ENCODE results near the gene CLDN9. TPM values are rescaled to one million over a fixed set of nuclear protein-coding genes. Genes with fewer than 3 reads are reported as not detected.

The CLDN9 gene
- total RNA-seq, 1 donor from 2014 or later = not detected

DNA sequence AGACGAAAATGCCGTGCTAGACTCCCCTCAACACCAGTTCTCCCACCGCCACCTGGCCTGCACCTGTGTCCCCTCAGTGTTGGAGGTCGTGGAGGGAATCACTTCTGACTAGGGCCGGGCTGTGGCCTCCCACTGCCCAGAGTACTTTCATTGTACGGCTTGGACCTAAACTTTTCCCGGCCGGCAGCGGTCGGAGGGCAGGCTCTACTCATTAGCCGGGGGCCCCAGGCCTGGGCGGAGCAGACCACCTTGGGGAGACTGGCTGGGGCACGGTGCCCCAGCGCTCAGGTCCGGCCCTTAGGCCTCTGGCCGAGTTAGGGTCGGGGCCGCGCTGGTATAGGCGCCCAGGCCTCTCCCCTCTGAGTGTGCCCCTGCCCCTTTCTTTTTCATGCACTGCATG lies 4.6 kb downstream of the CLDN9 start:
- H3K4me1 Mint-ChIP-seq = peaks cover 24% of the 10 kb centered on the region
- peaks cover 81% of the 10 kb centered on the region for H3K27me3 Mint-ChIP-seq (ENCODE audit: low read depth)
- no peak for DNase-seq (ENCODE audit: low read depth, low spot score)
- H3K27ac Mint-ChIP-seq (ENCODE audit: unreplicated experiment) = no peak overlapping the region
- TF ChIP-seq, protein P1, sequence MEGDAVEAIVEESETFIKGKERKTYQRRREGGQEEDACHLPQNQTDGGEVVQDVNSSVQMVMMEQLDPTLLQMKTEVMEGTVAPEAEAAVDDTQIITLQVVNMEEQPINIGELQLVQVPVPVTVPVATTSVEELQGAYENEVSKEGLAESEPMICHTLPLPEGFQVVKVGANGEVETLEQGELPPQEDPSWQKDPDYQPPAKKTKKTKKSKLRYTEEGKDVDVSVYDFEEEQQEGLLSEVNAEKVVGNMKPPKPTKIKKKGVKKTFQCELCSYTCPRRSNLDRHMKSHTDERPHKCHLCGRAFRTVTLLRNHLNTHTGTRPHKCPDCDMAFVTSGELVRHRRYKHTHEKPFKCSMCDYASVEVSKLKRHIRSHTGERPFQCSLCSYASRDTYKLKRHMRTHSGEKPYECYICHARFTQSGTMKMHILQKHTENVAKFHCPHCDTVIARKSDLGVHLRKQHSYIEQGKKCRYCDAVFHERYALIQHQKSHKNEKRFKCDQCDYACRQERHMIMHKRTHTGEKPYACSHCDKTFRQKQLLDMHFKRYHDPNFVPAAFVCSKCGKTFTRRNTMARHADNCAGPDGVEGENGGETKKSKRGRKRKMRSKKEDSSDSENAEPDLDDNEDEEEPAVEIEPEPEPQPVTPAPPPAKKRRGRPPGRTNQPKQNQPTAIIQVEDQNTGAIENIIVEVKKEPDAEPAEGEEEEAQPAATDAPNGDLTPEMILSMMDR (conservative IDR thresholded peaks at IDR 0.05) = no peak
- H3K4me3 Mint-ChIP-seq = no peak overlapping the region
- no peaks in the 10 kb centered on the region for H3K9me3 Mint-ChIP-seq
- H3K36me3 Mint-ChIP-seq (ENCODE audit: low read depth) = no peaks in the 10 kb centered on the region

DNA sequence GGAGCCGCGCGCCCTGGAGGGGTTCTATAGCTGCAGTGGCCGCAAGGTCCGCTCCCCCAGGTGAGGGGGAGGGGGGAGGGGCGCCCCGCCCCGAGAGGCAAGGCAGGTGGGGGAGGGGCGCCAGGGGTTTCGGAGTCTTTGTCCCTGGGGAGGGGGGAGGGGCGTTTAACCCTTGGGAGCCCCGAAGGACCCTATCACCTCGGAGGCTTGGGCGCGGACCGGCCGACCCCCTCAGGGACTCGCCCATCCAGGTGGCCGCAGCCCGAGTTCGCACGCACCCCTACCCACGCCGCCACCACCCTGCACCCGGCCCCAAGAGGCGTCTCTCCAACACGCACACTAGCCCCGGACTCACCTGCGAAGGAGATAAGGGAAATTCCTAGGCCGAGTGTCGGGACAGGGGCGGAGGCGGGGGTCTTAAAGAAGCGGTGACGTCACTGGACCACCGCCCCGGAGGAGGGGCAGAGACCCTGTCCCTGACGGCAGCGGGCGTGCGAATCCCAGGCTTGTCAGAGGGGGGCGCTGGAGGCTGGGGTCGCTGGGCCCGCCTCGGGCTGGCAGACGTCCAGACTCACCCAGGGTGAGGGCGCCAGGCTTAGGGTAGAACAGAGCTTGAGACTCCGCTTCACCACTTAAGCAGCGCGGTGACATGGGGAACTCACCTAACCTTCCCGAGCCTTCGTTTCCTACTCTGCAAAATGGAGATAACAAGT lies 5.2 kb downstream of the CLDN9 start, which contains the start of gene CLDN6:
Gene CLDN6, minus strand, starts transcription at position 390 of the 713 bp plus-strand sequence. CDS start 2,162 bp downstream, outside the sequence.
- H3K4me1 Mint-ChIP-seq = peaks cover 30% of the 10 kb centered on the region
- peaks cover 75% of the 10 kb centered on the region for H3K27me3 Mint-ChIP-seq (ENCODE audit: low read depth)
- TF ChIP-seq, protein P1 (conservative IDR thresholded peaks at IDR 0.05) = peak; percentile 69

DNA sequence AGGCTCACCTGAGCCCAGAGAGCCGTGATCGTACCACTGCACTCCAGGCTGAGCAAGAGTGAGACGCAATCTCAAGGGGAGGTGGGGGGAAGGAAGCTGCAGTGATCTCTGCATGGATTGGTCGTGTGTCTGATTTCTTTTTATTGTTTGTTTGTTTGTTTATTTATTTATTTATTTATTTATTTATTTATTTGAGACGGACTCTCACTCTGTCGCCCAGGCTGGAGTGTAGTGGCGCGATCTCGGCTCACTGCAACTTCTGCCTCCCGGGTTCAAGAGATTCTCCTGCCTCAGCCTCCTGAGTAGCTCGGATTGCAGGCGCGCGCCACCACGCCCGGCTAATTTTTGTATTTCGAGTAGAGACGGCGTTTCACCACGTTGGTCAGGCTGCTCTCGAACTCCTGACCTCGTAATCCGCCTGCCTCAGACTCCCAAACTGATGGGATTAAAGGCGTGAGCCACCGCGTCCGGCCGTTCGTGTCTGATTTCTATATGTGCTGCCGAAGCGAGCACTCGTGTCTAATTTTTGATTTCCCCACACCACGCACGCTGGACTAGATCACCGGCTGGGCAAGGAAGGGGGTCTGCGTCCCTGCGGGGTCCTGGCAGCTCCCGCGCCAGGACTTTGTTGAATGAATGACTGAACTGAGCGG lies 7.0 kb downstream of the CLDN9 start:
- Mint-ChIP-seq H3K36me3 (ENCODE audit: low read depth) (peaks cover 2% of the 10 kb centered on the region), H3K27ac (ENCODE audit: unreplicated experiment) (no peak overlapping the region), H3K27me3 (ENCODE audit: low read depth) (peaks cover 62% of the 10 kb centered on the region), H3K9me3 (no peaks in the 10 kb centered on the region), H3K4me1 (peaks cover 44% of the 10 kb centered on the region), H3K4me3 (peak overlapping the region; percentile 88)
- DNase-seq (ENCODE audit: low read depth, low spot score) = no peak
- TF ChIP-seq, protein P1 (conservative IDR thresholded peaks at IDR 0.05) = no peak

More for the DNA sequence above, 5.2 kb downstream of the CLDN9 start, which contains the start of gene CLDN6:
- Mint-ChIP-seq H3K36me3 (ENCODE audit: low read depth) (no peaks in the 10 kb centered on the region), H3K4me3 (peak within 1 kb of the TSS; percentile 47), H3K9me3 (no peaks in the 10 kb centered on the region), H3K27ac (ENCODE audit: unreplicated experiment) (no peak within 1 kb of the TSS)
- peak; percentile 66 for DNase-seq (ENCODE audit: low read depth, low spot score)

DNA sequence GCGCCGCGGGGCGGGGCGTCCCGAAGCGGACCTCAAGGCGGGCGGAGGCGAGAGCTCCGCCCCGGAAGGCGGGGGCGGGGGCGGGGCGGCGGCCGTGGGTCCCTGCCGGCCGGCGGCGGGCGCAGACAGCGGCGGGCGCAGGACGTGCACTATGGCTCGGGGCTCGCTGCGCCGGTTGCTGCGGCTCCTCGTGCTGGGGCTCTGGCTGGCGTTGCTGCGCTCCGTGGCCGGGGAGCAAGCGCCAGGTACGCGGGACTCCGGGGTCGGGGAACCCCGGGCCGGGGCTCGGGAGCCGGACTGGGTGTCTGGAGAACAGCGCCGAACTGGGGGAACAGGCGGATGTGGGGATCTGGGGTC lies 7.5 kb downstream of the CLDN9 start, which contains the start of gene TNFRSF12A:
Gene TNFRSF12A, plus strand, starts transcription at position 122 of the 357 bp plus-strand sequence. Its CDS starts 30 bp downstream, at position 152.
- peak within 1 kb of the TSS; percentile 96 for H3K4me3 Mint-ChIP-seq
- H3K9me3 Mint-ChIP-seq = no peaks in the 10 kb centered on the region
- peaks cover 2% of the 10 kb centered on the region for H3K36me3 Mint-ChIP-seq (ENCODE audit: low read depth)
- DNase-seq (ENCODE audit: low read depth, low spot score) = peak; percentile 59
- TF ChIP-seq, protein P1 (conservative IDR thresholded peaks at IDR 0.05) = no peak
- H3K27me3 Mint-ChIP-seq (ENCODE audit: low read depth) = peaks cover 57% of the 10 kb centered on the region
- peak within 1 kb of the TSS; percentile 72 for H3K27ac Mint-ChIP-seq (ENCODE audit: unreplicated experiment)
- H3K4me1 Mint-ChIP-seq = peaks cover 41% of the 10 kb centered on the region

DNA sequence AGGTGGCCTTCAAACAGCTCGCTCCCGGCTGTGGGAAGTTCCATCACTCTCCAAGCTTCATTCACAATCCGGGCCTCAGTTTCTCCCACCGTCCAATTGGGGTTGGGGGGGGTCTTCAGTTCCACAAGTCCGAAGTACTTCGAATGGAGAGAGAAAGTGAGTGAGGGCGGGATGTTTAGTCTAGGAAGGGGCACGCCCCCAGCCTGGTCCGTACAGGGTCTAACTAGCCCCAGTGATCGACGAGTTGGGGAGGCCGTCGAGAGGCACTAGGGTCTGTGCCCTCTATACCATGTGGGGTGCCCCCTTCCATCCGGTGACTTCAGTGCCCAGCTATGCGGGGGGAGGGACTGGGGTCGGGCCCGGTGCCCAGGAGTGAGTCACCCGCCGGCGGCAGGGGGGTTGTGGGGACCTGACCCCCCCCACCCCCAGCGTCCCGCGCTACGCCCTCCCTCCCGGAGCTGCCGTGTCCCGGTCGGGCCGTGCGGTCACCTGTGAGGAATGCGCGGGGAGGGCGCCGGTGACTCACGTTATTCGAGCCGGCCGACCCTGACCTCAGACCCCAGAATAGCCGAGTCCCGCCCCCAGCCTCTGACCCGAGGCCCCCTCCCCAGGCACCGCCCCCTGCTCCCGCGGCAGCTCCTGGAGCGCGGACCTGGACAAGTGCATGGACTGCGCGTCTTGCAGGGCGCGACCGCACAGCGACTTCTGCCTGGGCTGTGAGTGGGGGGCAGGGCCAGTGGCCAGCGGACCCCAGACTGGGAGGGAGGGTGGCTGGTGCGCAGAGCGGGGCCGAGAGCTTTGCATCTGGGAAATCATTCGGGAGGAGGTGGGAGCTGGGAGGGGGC lies 8.1 kb downstream of the CLDN9 start:
- Mint-ChIP-seq H3K4me3 (peak overlapping the region; percentile 96), H3K27me3 (ENCODE audit: low read depth) (peaks cover 52% of the 10 kb centered on the region), H3K9me3 (no peaks in the 10 kb centered on the region), H3K4me1 (peaks cover 41% of the 10 kb centered on the region), H3K27ac (ENCODE audit: unreplicated experiment) (peak overlapping the region; percentile 72), H3K36me3 (ENCODE audit: low read depth) (peaks cover 2% of the 10 kb centered on the region)
- DNase-seq (ENCODE audit: low read depth, low spot score) = no peak
- TF ChIP-seq, protein P1 (conservative IDR thresholded peaks at IDR 0.05) = no peak
